IPS-20b (cell line): ENCODE data around the gene TACO1.

Experiments used
- H3K27ac ChIP-seq: one replicate; pipeline ENCODE4 v1.5.1; 2013; ENCODE audit warnings: low read length
- H3K27me3 ChIP-seq: 2 replicates; pipeline ENCODE4 v1.6.1; 2013; ENCODE audit warnings: mild to moderate bottlenecking, low read length, inconsistent platforms; ENCODE audit not compliant: insufficient read depth
- H3K36me3 ChIP-seq: 2 replicates; pipeline ENCODE4 v1.6.1; 2013; ENCODE audit warnings: low read depth, mild to moderate bottlenecking, inconsistent platforms, low read length, moderate library complexity; ENCODE audit not compliant: insufficient read depth
- H3K4me1 ChIP-seq: 2 replicates; pipeline ENCODE4 v1.6.1; 2013; ENCODE audit warnings: mild to moderate bottlenecking, control low read depth, inconsistent platforms, low read length, moderate library complexity; ENCODE audit not compliant: insufficient read depth
- H3K4me3 ChIP-seq: 2 replicates; pipeline ENCODE4 v1.5.1; 2013; ENCODE audit warnings: mild to moderate bottlenecking, low read length, inconsistent platforms
- H3K9ac ChIP-seq: 2 replicates; pipeline ENCODE4 v1.6.1; 2013; ENCODE audit warnings: low read depth, mild to moderate bottlenecking, inconsistent platforms, low read length, moderate library complexity
- H3K9me3 ChIP-seq: 2 replicates; pipeline ENCODE4 v1.6.1; 2013; ENCODE audit warnings: mild to moderate bottlenecking, low read depth, low read length, inconsistent platforms; ENCODE audit not compliant: insufficient read depth

TACO1 gene

DNA sequence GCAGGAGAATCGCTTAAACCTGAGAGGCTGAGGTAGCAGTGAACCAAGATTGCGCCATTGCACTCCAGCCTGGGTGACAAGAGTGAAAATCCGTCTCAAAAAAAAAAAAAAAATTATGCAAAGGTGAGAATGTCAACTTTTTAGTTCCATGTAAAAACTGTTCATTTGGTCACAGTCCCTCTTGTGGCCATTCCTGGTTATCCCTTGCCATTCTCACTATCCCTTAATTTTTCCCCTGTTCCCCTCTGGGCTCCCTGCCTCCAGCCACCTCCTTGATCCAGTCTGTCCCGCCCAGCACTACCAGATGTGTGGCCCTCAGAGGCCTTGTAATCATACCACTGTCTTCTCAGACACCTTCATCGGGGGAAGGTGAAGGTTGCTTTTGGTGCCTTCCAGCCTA, 27.1 kb upstream of the TACO1 start:
- H3K36me3 ChIP-seq, result no peaks in the 10 kb centered on the region
- no peaks in the 10 kb centered on the region for H3K27me3 ChIP-seq
- no peak overlapping the region for H3K27ac ChIP-seq
- H3K9ac ChIP-seq, result no peak overlapping the region
- no peaks in the 10 kb centered on the region for H3K9me3 ChIP-seq
- H3K4me3 ChIP-seq, result no peak overlapping the region
- H3K4me1 ChIP-seq, result no peaks in the 10 kb centered on the region

DNA sequence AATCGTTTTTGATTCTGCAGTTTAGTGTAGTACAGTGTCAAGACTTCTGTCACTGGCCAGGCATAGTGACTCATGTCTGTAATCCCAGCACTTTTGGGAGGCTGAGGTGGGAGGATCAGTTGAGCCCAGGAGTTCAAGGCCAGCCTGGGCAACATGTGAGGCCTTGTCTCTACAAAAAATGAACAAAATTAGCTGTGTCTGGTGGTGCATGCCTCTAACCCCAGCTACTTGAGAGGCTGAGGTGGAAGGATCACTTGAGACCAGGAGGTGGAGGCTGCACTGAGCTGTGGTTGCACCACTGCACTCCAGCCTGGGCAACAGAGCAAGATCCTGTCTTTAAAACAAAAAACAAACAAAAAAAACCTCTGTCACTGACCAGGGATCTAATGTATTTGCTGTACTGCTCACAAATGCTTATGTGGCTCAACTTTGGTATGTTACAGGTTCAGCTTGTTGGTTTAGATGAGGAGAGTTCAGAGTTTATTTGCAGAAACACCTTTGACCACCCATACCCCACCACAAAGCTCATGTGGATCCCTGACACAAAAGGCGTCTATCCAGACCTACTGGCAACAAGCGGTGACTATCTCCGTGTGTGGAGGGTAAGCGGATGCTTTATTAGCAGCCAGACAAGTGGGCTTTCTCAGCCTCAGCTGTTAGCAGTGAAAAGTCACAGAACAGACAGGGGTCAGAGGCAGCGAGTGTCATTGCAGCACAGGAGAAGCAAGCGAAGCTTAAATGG, 22.5 kb upstream of the TACO1 start:
- Histone ChIP-seq H3K27ac (no peak overlapping the region), H3K27me3 (no peaks in the 10 kb centered on the region), H3K9me3 (no peaks in the 10 kb centered on the region), H3K9ac (no peak overlapping the region), H3K36me3 (peaks cover 36% of the 10 kb centered on the region), H3K4me3 (no peak overlapping the region), H3K4me1 (no peaks in the 10 kb centered on the region; the same call in 1 of the 2 replicates)

DNA sequence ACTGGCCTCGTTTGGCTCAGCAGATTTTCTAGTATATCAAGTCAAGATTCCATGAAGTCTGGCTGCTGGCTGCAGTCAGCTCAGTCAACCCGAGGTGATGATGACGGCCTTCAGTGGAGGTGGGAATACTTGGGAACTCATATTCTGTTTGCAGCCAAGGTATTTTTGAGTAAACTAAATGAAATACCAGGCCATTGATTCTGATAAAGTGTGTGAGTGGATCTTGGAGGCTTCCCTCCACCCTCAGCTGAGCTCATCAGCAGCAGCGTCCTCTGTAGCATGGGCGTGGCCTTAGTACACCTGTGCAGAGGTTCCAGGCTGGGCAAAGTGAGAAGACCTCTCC, 22.0 kb upstream of the TACO1 start:
- H3K36me3 ChIP-seq, result peaks cover 41% of the 10 kb centered on the region

DNA sequence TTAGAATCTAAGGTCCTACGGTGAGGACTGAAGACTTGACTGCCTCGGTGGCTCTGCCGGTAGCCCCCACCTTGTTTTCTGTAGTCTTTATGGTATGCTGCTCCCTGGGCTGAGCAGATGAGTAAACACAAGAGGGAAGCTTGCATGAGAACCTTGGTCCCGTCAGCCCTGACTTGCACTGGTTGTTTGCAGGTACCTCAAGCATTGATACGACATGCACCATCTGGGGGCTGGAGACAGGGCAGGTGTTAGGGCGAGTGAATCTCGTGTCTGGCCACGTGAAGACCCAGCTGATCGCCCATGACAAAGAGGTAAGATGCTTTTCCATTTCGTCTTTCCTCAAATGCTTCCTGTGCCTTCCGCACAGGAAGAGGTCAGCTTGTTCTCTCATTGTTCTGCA, 21.1 kb upstream of the TACO1 start:
- Histone ChIP-seq H3K9me3 (no peaks in the 10 kb centered on the region), H3K4me3 (no peak overlapping the region), H3K4me1 (no peaks in the 10 kb centered on the region; the same call in 1 of the 2 replicates), H3K9ac (no peak overlapping the region), H3K36me3 (peaks cover 46% of the 10 kb centered on the region), H3K27ac (no peak overlapping the region), H3K27me3 (no peaks in the 10 kb centered on the region)

More for the DNA sequence above, 22.0 kb upstream of the TACO1 start:
- Histone ChIP-seq H3K4me3 (no peak overlapping the region), H3K9ac (no peak overlapping the region), H3K27me3 (no peaks in the 10 kb centered on the region), H3K27ac (no peak overlapping the region), H3K9me3 (no peaks in the 10 kb centered on the region), H3K4me1 (no peaks in the 10 kb centered on the region; the same call in 1 of the 2 replicates)

DNA sequence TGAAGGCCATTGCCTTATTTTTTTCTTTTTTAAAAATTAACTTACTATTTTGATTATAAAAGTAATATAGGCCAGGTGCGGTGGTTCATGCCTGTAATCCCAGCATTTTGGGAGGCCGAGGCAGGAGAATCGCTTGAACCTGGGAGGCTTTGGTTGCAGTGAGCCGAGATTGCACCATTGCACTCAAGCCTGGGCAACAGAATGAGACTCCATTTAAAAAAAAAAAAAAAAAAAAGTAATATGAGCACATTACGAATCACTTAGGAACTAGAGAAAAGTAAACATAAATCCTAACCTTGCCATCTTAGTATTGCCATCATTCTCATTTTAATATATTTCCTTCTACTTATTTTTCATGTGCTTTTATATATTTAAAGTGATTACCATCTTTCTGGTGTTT, 12.9 kb upstream of the TACO1 start:
- no peak overlapping the region for H3K9ac ChIP-seq
- no peaks in the 10 kb centered on the region for H3K4me1 ChIP-seq
- H3K9me3 ChIP-seq, result no peaks in the 10 kb centered on the region
- H3K4me3 ChIP-seq, result no peak overlapping the region
- peaks cover 76% of the 10 kb centered on the region for H3K36me3 ChIP-seq
- H3K27me3 ChIP-seq, result no peaks in the 10 kb centered on the region
- no peak overlapping the region for H3K27ac ChIP-seq

DNA sequence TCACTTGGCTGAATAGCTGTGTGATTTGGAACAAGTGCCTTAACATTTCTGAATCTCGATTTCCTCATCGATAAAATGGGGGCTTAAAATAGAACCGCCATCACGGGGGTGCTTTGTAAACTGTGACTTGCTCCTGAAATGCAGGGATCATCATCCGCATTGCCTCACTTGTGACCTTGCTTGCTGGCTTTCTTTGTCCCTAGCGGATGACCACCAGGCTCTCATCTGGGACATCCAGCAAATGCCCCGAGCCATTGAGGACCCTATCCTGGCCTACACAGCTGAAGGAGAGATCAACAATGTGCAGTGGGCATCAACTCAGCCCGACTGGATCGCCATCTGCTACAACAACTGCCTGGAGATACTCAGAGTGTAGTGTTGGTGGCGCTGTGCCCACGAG, 11.9 kb upstream of the TACO1 start:
- no peak overlapping the region for H3K9ac ChIP-seq
- no peaks in the 10 kb centered on the region for H3K27me3 ChIP-seq
- H3K27ac ChIP-seq, result no peak overlapping the region
- H3K4me3 ChIP-seq, result no peak overlapping the region
- H3K4me1 ChIP-seq, result no peaks in the 10 kb centered on the region
- H3K9me3 ChIP-seq, result no peaks in the 10 kb centered on the region
- peaks cover 68% of the 10 kb centered on the region for H3K36me3 ChIP-seq

DNA sequence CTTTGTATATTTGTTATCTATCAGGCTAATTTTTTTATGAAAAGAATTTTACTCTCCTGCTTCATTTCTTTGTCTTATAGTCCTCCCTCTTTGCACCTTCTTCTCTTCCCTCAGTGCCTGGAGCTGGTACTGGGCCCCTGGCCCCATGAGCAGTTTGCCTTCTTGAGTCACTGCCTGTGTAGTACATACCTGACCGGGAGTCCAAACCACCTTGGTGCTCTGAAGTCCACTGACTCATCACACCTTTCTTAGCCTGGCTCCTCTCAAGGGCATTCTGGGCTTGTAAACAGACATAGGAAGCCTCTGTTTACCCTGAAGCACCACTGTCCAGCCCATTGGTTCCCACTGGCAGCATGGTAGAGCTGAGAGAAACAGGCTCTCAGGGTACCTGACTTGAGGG, 11.0 kb upstream of the TACO1 start:
- Histone ChIP-seq H3K9me3 (no peaks in the 10 kb centered on the region), H3K4me3 (no peak overlapping the region), H3K27ac (no peak overlapping the region), H3K36me3 (peaks cover 63% of the 10 kb centered on the region), H3K27me3 (no peaks in the 10 kb centered on the region), H3K9ac (no peak overlapping the region), H3K4me1 (no peaks in the 10 kb centered on the region)

DNA sequence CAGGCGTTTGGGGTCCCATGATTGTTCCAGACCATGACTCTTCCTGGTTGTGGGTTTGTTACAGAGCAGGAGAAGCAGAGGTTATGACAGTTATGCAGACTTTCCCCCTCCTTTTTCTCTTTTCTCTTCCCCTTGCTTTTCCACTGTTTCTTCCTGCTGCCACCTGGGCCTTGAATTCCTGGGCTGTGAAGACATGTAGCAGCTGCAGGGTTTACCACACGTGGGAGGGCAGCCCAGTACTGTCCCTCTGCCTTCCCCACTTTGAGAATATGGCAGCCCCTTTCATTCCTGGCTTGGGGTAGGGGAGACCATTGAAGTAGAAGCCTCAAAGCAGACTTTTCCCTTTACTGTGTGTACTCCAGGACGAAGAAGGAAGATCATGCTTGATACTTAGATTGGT, 7.9 kb upstream of the TACO1 start:
- Histone ChIP-seq H3K27me3 (no peaks in the 10 kb centered on the region), H3K36me3 (peaks cover 43% of the 10 kb centered on the region), H3K9me3 (no peaks in the 10 kb centered on the region), H3K4me1 (no peaks in the 10 kb centered on the region), H3K4me3 (no peak overlapping the region), H3K27ac (no peak overlapping the region), H3K9ac (no peak overlapping the region)

DNA sequence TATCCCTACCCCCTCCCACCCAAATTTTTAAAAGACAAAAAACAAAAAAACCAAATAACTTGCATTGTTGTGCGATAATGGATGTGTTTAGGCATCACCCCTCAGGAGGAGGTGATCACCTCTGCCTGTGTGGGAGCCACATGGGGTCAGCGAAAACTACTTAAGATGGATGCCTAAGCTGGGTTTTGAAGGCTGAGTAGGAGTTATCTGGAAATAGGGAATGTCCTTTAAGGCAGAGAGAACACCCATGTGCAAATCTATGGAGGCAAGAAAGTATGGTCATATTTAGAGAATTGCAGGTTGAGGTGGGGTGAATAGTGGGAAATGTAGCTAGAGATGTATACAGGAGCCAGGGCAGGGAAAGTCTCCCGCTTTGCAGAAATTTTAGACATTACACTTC, 5.6 kb upstream of the TACO1 start:
- no peaks in the 10 kb centered on the region for H3K9me3 ChIP-seq
- no peaks in the 10 kb centered on the region for H3K27me3 ChIP-seq
- H3K9ac ChIP-seq, result no peak overlapping the region
- H3K4me1 ChIP-seq, result 0 out of 2 replicates have a peak, but pooled peaks cover 1% of the 10 kb centered on the region
- H3K27ac ChIP-seq, result no peak overlapping the region
- H3K36me3 ChIP-seq, result peaks cover 22% of the 10 kb centered on the region
- no peak overlapping the region for H3K4me3 ChIP-seq

DNA sequence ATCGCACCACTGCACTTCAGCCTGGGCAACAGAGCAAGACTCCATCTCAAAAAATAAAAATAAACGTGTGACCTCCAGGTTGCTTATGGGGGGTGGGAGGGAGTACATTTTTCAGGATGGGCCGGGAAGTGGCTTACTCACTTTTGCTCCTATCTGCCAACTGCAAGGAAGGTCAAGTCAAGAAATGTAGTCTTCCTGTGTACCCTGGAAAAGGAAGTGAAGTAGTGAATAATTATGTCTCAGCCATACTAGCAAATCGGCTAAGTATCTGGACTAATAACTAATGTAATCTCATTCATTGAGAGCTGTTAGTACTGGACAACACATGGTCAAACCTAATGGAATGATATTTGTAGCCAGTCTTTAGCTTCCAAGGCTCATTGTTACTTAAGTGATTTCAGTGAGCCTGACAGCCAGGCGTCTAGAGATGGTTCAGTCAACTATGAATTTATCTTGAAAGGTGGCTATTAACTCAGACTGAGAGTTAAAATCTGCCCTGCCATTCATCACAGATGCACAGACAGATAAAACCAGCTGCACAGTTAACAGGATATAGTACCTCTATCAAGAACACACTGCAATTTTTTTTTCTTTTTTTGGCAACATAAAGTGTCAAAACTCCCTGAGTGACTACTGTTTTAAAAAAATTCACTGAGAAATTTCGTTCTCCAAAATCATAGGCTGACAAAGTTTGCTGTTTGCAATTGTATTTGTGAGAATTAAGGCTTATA, 3.7 kb upstream of the TACO1 start:
- no peak overlapping the region for H3K9ac ChIP-seq
- H3K9me3 ChIP-seq, result no peaks in the 10 kb centered on the region
- peaks cover 6% of the 10 kb centered on the region for H3K4me1 ChIP-seq
- 0 out of 2 replicates have a peak, but pooled peaks cover 4% of the 10 kb centered on the region for H3K36me3 ChIP-seq
- no peak overlapping the region for H3K27ac ChIP-seq
- no peak overlapping the region for H3K4me3 ChIP-seq
- no peaks in the 10 kb centered on the region for H3K27me3 ChIP-seq

DNA sequence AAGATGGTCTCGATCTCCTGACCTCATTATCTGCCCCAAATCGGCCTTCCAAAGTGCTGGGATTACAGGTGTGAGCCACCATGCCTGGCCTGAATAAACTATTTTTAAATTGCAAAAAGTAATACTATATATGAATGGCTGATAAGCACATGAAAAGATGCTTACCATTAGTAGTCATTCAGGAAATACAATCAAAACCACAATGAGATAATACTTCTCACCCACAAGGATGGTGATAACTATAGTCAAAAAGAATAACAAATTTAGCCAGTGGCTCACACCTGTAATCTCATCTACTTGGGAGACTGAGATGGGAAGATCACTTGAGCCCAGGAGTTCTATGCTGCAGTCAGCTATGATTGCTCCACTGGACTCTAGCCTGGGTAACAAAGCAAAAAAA, 2.4 kb upstream of the TACO1 start:
- no peaks in the 10 kb centered on the region for H3K36me3 ChIP-seq
- no peaks in the 10 kb centered on the region for H3K27me3 ChIP-seq
- no peak overlapping the region for H3K27ac ChIP-seq
- no peak overlapping the region for H3K9ac ChIP-seq
- no peaks in the 10 kb centered on the region for H3K9me3 ChIP-seq
- H3K4me1 ChIP-seq, result peaks cover 6% of the 10 kb centered on the region
- H3K4me3 ChIP-seq, result no peak overlapping the region
